Stimulated activated naive CD4-positive, alpha-beta T cell treated with Interleukin-2 at 50 U/mL for 16 hours (primary cell): Measurements from ENCODE around the gene ZNF236.
A peak's percentile ranks its signal among the peaks of the same experiment; 100 is the strongest.

Experiments used
- DNase-seq: peaks from one replicate; lab custom pipeline; 2025; lab: John Stamatoyannopoulos, UW

The ZNF236 gene

DNA sequence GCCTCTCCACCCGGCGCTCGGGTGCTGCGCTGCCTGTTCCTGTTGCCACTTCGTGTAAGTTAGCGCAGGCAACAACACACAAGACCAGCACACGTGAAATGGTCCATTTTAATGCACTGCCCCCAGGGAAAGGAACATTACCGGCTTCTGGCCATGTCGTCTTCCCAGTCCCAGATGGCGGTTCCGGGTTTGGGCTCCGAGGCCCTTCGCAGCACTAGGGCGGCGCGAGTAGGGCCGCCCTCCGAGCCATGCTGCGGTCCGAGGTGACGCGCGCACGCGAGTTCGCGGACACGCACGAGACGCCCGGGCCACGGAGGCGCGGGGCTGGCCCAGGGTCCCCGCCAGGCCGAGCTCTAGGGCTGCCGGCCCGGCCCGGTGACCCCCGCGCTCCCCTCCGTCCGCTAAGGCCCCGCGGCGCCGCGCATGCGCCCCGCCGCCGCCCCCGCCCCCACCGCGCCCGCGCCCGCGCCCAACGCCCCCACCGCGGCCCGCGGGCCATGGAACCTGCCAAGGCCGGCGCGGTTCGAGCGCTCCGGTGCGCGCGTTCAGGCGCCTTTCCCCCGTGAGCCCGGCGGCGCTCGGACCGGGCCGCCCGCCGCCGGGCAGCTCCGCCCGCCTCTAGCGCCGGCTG, 367 bp upstream of the ZNF236 start:
- DNase-seq = peak; percentile 60

DNA sequence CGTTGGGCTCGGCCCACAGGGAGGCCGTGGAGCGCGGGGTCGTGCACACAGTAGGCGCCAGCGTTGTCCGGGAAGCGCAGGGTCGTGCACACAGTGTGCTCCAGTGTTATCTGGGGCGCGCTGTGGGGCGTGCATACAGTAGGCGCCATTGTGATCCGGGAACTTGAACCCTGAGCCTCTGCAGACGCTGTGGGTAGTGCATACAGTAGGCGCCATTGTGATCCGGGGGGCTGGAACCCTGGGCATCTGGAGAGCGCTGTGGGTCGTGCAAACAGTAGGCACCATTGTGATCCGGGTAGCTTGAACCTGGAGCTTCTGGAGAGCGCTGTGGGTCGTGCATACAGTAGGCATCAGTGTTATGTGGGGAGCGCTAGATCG, 793 bp downstream of the ZNF236 start:
- no peak for DNase-seq

DNA sequence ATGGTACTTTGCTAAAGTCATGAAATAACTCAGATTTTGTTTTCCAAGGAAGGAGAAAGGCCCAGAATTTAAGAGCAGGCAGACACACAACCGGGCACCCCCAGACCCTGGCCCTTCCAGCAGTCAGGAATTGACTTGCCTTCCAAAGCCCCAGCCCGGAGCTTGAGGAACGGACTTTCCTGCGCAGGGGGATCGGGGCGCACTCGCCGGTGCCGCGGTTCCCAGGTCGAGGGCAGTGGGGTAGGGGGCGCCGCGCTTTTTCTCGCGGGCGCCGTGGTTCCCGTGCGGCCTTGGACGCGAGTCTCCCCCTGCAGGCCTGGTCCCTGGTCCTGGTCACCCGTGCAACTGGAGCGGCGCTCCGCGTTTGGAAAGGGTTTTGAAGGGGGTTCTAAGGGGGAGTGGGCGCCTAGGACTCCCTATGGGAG, 1.2 kb downstream of the ZNF236 start:
- DNase-seq = no peak

DNA sequence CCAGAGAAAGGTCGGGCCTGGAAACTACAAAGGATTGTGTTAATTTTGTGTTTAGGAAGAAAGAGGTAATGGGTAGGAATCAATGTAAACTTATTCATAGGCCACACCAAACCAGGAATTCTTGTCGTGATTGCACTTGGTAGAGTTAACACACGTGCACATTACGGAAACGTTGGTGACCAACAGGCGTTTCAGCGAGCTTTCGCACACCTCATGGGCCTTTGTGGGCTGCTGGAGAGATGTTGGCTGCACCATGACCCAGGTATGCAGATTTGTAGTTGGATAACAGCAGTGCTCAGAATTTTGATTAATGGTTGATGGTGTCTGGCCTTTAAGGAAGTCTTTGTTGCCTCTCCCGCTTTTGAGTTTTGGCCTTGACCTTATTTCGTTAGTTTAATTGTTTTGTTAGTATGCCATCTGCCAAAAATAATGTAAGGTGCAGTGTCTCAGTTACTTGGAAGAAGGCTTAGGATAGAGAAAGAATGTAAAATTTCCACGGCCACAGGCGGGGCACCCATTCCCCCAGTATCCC, 1.9 kb downstream of the ZNF236 start:
- no peak for DNase-seq

DNA sequence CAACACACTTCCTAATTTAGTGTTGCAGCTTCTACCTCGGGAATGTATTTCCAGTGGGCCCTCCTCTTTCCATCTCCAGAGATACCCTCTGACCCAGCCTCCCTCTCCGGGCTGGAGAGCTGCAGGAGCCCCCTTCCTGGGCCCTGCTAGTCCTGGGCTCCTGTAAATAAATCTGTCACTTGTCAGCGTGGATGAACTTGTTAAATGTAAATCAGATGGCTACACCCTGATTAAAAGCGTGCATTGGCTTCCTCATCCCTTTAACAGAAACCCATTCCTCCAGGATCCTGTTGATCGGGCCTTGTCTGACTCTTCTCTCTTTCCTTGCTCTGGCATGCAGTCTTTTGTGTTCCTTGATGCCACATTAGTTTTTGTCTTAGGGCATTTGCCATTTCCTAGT, 2.4 kb downstream of the ZNF236 start:
- DNase-seq = no peak

DNA sequence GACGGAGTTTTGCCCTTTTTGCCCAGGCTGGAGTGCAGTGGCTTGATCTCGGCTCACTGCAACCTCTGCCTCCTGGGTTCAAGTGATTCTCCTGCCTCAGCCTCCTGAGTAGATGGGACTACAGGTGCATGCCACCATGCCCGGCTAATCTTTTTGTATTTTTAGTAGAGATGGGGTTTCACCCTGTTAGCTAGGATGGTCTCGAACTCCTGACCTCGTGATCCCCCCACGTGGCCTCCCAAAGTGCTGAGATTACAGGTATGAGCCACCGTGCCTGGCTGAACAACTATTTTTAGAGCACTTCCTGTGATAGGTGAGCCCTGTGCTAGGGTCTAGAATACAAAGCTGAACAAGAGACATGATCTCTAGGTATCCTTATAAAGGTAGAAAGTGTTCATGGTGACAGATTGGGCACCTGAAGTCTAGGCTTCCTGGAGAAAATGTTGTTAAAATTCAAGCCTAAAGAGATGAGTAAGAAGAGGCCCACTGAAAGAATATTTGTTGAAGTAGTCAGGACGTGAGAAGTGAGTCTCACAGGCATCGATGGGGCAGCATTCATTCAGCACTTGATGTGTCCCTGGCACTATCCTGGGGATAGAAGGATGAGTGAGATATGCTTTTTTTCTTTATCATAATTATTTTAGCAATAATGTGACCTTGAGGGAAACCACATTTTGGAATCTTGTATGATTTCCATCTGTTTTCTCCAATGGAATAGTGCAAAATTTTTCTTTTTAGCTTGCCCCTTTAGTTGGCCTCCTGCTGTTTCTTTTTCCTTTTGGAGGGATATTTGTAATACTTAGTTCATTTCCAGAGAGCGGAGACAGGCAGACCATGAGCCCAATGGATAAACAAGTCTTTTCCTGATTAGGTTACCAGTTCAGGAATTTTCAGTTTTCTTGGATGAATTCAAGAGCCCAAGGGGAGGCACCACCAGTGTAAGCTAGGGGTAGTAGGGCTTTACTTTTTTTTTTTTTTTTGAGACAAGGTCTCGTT, 5.1 kb downstream of the ZNF236 start:
- DNase-seq = no peak

DNA sequence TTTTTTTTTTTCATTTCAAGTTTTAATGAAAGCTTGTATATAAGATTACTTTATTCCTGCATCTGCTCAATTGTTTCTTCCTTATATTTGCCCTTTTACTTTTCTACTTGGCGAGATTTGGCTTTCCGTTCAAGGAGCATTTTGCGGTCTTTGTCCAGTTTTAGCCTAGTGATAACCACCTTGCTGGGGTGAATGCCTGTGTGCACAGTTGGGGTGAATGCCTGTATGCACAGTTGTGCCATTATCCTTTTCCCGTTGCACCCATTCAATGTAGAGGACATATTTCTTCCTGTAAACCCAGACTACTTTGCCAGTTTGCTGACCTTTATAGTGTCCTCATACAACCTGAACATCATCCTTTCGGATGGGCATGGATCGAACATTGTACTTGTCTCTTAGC, 12.0 kb downstream of the ZNF236 start:
- no peak for DNase-seq

DNA sequence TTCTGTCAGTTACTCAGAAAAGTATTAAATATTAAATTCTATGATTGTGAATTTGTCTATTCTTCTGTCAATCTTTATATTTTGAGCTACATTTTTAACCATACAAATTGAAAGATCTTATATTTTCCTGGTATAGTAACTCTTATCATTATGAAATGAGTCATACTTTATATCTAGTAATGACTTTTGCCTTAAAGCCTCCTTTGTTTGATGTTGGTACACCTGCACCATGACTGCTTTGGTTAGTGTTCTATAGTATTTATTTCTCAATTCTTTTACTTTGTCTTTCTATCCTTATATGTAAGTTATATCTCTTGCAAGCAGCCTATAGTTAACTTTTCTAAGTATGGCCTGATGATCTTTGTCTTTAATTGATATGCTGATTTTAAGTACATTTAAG, 13.0 kb downstream of the ZNF236 start:
- DNase-seq = no peak

DNA sequence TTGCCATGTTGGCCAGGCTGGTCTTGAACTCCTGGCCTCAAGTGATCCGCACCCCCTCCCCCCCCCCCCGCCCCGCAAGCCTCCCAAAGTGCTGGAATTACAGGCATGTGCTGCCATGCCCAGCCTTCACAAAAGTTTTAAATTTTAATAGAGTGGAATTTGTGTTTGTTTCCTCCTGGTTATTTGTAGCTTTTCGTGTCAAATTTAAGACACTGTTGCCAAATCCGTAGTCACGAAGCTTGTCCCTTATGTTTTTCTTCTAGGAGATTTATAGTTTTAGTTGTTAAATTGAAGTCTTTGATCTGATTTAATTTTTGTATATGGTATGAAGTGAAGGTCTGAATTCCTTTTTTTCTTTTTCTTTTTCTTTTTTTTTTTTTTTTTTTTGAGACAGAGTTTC, 14.7 kb downstream of the ZNF236 start:
- no peak for DNase-seq

DNA sequence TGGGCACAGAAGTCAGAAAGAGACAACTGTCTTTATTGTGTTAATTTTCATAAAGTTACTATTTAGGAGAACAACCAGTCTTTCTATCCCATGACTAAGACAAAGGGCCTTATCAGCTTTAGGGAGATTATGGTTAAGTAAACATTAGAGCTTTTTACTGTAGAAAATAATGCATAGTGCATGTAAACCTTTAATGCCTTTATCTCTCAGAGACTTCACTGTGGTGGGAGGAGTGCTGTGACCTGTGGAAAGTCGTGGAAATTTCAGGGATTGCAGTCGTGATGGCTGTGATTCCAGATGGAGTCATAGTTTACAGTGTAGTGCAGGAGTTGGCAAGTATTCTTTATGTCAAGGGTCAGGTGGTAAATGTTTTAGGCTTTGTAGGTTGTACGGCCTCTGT, 15.8 kb downstream of the ZNF236 start:
- DNase-seq = no peak

DNA sequence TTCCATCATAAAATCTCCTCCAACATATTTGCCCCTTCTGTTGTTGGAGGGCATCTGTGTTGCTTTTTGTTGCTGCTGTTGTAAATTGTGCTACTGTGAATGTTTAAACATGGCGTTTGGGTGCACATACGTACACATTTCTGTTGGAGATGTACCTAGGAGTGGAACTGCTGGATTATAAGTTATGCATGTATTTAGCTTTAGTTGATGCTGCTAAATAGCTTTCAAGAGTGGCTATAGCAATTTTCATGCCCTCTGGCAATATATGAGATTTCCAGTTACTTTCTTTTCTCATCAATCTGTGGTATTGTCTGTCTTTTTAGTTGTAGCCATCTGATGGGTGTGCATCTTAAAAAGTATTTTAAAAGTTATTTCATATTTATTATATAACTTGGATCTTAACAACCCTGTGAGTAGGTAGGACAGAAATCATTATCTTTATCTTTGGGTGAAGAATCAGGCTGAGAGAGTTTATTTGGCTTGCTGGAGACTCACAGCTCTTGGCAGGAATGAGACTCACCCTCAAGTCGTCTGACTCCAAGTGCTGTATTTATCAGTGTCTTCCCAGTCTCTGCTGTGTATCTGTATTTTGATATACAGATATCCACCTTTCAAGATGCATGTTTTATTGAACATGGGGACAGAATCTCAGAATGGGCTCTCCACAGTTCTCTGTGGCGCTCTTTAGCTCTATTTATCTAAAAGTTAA, 16.9 kb downstream of the ZNF236 start:
- DNase-seq = no peak

DNA sequence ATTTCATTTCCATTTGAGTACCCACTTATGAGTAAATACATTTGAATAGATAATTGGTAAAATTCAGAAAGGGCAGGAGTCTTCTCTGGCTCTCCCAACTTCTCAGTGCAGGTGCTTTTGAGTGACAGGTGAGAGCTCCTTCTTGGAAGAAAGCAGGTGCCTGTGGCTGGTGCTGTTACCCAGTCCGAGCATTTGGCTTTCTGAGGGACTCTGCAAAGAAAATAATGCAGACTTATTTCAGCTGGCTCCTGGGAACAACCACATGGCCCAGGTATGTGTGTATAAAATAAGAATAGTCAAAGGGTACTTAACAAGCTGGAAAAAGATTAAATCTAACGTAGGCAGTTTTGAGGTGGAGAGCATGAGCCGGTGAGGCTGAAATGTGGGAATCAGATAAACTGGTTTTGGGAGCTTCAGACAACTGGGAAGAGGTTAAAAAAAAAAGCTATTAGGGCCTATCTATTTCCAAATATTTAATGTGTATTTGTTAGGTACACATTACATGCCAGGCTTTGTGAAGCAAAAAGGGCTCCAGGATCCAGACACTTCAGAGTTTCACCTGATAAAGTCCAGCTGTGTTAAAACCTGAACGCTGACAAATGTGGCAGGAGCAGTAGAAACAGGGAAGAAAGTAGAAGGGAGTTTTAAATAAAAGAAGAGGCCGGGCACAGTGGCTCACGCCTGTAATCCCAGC, 20.6 kb downstream of the ZNF236 start:
- DNase-seq = no peak

DNA sequence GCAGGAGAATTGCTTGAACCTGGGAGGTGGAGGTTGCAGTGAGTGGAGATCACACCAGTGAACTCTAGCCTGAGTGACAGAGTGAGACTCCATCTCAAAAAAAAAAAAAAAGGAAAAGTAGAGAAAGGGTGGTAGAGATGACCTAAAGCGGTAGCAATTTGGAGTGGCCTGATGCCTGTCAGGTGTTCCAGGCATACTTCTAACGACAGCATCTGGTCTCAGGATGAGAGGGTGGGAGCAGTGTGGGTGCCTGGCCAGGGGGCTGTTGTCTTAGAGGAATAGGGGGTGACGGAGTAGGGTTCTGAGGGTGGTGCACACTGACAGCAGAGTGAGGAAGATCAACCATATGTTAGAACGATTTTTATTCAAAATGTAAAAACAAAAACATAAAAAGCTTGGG, 21.8 kb downstream of the ZNF236 start:
- DNase-seq = no peak

DNA sequence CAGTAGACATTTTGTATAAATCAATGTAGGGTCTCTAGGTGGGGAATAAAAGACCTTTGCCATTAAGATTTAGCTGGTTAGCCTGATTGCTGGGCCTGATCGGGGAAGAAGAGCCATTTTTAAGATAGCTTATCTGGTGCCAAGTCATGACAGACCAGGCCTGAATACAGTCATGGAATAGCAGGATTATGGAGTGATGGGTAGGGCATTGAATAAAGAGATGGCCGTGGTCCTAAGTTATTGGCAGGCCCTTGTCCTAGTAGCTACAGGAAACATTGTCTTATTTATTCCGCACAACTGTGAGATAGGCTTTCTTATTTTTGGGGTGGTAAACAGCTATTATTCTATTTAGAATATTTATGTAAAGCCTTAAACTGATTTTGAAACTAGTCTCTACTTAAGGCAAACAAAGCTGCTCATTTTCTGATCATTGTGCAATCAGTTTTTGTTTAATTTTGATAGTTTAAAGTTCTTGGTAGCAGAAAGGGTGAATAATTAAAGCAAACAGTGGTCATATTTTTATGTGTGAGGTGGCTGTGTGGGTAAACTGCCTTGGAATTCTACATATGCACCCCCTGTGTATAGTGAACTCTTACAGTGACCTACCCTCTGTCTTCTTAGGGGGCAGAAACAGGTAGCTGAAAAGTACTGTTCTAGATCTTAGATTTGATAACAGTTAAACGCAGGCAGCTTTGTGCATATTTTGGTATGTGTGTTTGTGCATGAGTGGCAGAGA, 22.6 kb downstream of the ZNF236 start:
- DNase-seq = no peak

DNA sequence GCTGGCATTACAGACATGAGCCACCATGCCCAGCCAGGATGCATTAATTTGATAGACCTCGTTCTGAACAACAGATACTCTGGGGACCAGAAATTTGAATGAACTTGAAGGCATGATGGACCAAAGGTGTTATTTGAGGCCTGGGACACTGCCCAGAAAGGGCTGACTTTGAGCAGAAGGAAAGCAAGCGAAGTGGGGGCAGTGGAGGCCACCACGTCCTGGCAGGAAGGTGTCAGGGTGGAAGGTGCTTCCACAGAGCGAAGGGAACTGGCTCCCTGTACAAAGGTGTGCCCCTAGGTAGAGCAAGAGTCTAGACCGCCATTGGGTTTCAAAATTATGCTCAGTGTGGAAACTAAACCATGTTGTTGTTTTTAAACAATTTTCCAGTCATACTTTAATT, 23.9 kb downstream of the ZNF236 start:
- DNase-seq = no peak

DNA sequence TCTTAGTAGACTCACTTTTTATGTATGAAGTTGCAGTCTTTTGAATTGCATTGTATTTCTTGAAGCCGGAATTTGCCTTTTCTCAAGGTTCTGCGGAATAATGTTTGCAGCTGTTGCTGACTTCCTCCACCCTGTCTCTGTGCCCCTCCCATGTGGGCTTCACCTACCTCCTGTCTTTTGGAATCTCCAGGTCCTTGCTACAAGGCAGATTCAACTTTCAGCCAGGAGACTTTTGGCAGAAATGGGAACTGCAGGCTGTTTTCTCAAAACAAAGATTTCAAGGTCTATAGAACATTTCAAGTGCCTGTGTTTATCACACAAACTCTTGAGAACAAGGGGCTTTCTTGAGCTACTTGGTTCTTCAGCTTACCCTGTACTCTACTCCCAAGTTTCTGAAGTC, 25.6 kb downstream of the ZNF236 start:
- no peak for DNase-seq

DNA sequence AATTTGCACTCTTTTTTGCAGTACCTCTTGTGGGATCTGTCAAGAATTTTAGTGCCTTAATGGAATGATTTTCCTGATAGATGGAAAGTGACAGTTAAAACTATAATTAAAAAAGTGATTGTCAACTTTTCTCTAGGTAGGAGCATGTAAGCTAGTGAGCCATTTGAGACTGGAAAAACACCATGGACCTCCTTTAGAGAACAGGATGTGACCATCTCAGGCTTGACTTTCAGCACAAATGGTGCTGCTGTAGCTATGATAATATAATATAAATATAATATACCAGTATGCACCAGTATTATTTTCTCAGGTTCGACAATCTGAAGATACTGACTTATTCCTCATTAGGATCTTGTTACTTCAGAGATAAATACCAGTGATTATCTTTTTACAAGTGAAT, 27.8 kb downstream of the ZNF236 start:
- no peak for DNase-seq

DNA sequence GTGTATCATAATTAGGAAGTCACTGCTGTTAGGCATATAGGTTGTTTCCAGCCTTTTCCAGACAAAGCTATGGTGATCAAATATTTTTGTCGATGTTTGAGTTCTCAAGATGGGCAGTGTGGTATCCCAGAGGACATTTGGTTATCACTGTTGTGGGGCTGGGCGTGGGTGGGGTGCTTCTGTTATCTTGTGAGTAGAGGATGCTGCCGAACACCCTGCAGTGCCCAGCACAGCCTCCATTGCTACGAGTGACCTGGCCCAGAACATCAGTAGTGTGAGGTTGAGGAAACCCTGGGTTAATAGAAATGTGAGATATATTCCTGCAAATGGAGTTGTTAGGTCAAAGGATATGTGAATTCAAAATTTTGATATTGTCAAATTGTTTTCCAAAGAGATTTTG, 33.2 kb downstream of the ZNF236 start:
- no peak for DNase-seq

DNA sequence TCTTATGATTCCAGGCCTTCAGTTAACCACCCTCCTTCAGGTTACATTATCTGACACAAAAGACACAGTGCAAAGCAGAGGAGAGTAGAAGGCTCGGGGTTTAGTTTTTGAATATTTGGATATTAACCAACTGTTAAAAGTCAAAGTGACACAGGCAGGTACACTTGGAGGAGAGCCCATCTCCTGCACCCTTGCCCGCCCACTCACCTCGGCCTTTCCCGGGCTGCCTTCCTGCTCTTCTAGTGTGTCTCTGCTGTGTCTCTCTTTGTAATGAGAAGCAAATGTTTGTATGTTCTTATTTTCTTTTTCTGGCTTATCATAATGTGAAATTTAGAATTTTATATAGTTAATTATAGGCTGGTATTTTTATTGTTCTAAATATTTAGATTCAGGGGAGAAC, 35.1 kb downstream of the ZNF236 start:
- no peak for DNase-seq

DNA sequence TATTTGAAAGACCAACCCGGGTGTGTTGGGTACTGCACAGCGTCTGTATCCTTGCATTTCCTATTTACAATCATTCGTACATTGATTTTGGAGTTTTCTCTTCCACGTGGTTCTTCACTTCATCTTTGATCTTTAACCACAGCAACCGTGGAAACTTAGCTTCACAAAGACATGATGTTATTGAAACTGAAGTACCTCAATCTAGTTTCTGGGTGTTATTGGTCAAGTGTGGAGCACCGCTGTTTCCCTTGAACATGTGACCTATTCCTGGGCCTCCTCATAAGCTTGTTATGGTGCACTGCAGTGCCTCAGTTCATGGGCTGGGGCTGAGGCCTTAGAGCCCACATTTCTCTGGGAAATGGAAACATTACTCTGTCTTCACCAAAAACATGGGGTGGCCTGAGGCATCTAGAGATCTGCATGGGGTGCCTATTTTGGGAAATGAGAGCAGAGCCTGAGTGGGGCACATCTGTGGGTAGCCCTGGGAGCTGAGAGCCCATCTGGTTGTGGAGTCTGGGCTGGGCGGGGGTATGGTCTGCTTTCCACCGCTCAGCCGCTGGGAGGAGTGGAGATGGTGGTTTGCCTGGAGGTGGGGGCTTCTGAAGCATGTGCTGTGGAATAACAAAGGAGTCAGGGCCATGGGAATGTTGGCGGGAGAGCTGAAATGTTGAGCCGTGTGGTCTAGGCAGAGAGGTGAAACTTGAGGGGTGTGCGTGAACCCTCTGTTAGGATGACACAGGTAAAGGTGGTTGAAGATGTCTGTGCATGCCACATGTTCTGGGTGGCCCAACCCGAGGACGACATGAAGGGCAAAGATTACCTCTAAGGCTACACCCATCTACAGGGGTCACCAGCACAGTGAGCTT, 37.4 kb downstream of the ZNF236 start:
- peak; percentile 12 for DNase-seq
